Mucosa of stomach (tissue), 1 donor: ENCODE measurements around the gene CREB3L4.

ENCODE experiments used
- H3K27me3 ChIP-seq: one replicate; pipeline ENCODE4 v1.7.0; 2013; ENCODE audit warnings: mild to moderate bottlenecking, low read length; ENCODE audit not compliant: control insufficient read depth, insufficient read depth
- H3K36me3 ChIP-seq: one replicate; pipeline ENCODE4 v1.7.0; 2013; ENCODE audit warnings: low read length; ENCODE audit not compliant: control insufficient read depth, insufficient read depth
- H3K4me1 ChIP-seq: one replicate; pipeline ENCODE4 v1.7.0; 2013; ENCODE audit warnings: mild to moderate bottlenecking, low read length; ENCODE audit not compliant: control insufficient read depth, insufficient read depth
- H3K4me3 ChIP-seq: one replicate; pipeline ENCODE4 v1.7.0; 2013; ENCODE audit warnings: low read length
- H3K9ac ChIP-seq: one replicate; pipeline ENCODE4 v1.7.0; 2013; ENCODE audit warnings: mild to moderate bottlenecking, low read length, moderate library complexity
- H3K9me3 ChIP-seq: one replicate; pipeline ENCODE4 v1.7.0; 2013; ENCODE audit warnings: mild to moderate bottlenecking, low read length, moderate library complexity; ENCODE audit not compliant: control insufficient read depth
- donor health status: Pancreatic carcinoma.

The CREB3L4 gene

GRCh38 chr1:153929981-153930948, 37.4 kb upstream of the CREB3L4 start:
- H3K27me3 ChIP-seq: no peaks in the 10 kb centered on the region
- H3K36me3 ChIP-seq: no peaks in the 10 kb centered on the region
- H3K9me3 ChIP-seq: no peaks in the 10 kb centered on the region
- H3K4me1 ChIP-seq: no peaks in the 10 kb centered on the region
- no peak overlapping the region for H3K4me3 ChIP-seq
- no peak overlapping the region for H3K9ac ChIP-seq

- Histone ChIP-seq H3K36me3 (peaks cover 18% of the 10 kb centered on the region), H3K9ac (no peak overlapping the region), H3K27me3 (no peaks in the 10 kb centered on the region), H3K4me1 (no peaks in the 10 kb centered on the region), H3K9me3 (no peaks in the 10 kb centered on the region), H3K4me3 (no peak overlapping the region)
These were observed 35.3 kb upstream of the CREB3L4 start for GRCh38 chr1:153932156-153933131.

- no peaks in the 10 kb centered on the region for H3K27me3 ChIP-seq
- H3K4me3 ChIP-seq: no peak overlapping the region
- peaks cover 18% of the 10 kb centered on the region for H3K36me3 ChIP-seq
- H3K9ac ChIP-seq: no peak overlapping the region
- no peaks in the 10 kb centered on the region for H3K9me3 ChIP-seq
- H3K4me1 ChIP-seq: no peaks in the 10 kb centered on the region
These were observed 34.3 kb upstream of the CREB3L4 start for GRCh38 chr1:153933430-153933829.

DNA sequence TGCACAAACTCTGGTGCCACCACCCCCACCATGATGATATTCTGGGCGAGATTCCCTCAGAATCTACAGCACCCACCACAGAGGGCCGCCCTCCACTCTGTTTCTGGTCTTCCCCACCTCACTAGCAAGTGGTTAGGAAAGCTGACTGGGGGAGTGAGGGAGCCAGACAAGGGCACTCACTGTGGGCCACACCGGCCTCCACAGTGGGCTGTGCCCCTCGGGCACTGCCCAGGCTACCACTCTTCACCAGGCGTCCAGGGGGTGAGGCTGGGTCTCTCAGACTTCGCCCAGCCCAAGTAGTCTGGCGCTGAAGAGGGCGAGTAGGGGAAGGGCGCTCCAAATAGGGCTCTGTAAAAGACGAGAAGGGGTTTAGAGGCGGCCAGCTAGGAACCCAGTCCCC, 33.7 kb upstream of the CREB3L4 start:
- Histone ChIP-seq H3K9me3 (no peaks in the 10 kb centered on the region), H3K36me3 (peaks cover 18% of the 10 kb centered on the region), H3K4me1 (no peaks in the 10 kb centered on the region), H3K9ac (no peak overlapping the region), H3K4me3 (no peak overlapping the region), H3K27me3 (no peaks in the 10 kb centered on the region)

DNA sequence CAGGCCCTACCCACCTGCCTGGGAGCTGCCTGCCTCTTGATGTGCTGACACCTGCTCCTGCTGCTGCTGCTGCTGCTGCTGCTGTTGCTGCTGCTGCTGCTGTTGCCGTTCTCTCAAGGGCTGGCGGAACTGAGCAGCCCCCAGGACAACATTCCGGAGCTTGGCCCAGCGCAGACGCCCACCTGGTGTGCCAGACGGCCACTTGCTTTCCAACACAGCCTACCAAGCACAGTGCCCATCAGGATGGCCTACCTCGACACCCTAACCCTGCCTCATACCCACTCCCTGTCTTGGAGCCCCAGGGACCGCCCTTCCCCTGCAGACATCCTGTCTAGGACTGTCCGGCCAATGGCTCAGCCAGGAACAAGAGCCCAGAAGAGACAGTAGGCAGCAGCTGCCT, 33.0 kb upstream of the CREB3L4 start:
- H3K27me3 ChIP-seq: no peaks in the 10 kb centered on the region
- no peak overlapping the region for H3K4me3 ChIP-seq
- H3K4me1 ChIP-seq: no peaks in the 10 kb centered on the region
- H3K36me3 ChIP-seq: peaks cover 18% of the 10 kb centered on the region
- H3K9ac ChIP-seq: no peak overlapping the region
- H3K9me3 ChIP-seq: no peaks in the 10 kb centered on the region

- Histone ChIP-seq H3K27me3 (no peaks in the 10 kb centered on the region), H3K9ac (no peak overlapping the region), H3K9me3 (no peaks in the 10 kb centered on the region), H3K36me3 (peaks cover 18% of the 10 kb centered on the region), H3K4me3 (no peak overlapping the region), H3K4me1 (no peaks in the 10 kb centered on the region)
These were observed 31.5 kb upstream of the CREB3L4 start for GRCh38 chr1:153936011-153936802.

DNA sequence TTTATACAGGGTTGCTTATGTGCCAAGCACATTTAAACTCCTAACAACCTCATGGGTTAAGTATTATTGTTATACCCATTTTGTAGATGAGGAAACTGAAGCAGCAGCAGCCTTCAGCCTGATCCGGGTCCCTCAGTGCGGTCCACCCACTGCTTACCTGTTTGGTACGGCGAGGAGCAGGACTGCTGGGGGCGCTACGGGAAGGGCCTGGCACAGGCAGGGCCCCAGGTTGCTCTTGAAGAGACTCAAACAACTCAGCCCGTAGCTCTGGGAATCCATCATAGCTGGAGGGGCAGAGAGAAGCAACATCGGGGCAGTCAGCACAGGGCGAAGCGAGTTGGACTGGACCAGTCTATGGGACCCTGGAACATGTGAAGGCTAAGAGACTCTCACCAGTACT, 30.4 kb upstream of the CREB3L4 start:
- no peaks in the 10 kb centered on the region for H3K4me1 ChIP-seq
- H3K27me3 ChIP-seq: no peaks in the 10 kb centered on the region
- no peaks in the 10 kb centered on the region for H3K9me3 ChIP-seq
- H3K4me3 ChIP-seq: no peak overlapping the region
- peaks cover 18% of the 10 kb centered on the region for H3K36me3 ChIP-seq
- H3K9ac ChIP-seq: no peak overlapping the region

GRCh38 chr1:153938996-153939395, 28.7 kb upstream of the CREB3L4 start:
- no peaks in the 10 kb centered on the region for H3K4me1 ChIP-seq
- H3K4me3 ChIP-seq: no peak overlapping the region
- no peaks in the 10 kb centered on the region for H3K9me3 ChIP-seq
- no peaks in the 10 kb centered on the region for H3K27me3 ChIP-seq
- peaks cover 18% of the 10 kb centered on the region for H3K36me3 ChIP-seq
- H3K9ac ChIP-seq: no peak overlapping the region

DNA sequence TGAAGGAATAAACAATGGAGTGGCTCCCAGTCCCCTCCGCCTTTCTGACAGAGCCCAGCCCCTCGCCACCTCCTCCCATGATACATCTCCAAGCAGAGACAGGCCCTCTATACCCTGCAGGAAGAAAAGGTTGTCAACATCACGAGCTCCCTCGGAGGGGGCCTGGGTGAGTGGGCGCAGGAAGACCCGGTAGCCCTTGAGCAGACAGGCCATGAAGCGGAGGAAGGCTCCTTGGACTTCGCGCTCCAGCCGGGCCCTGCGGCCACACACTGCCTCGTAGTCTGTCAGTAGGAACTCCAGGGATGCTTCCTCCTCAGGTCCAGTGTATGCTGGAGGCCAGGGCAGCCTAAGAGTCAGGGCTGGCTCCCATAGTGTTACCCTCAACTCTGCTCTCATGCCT, 28.2 kb upstream of the CREB3L4 start:
- H3K9ac ChIP-seq: no peak overlapping the region
- no peaks in the 10 kb centered on the region for H3K27me3 ChIP-seq
- H3K36me3 ChIP-seq: peaks cover 18% of the 10 kb centered on the region
- H3K4me3 ChIP-seq: no peak overlapping the region
- H3K9me3 ChIP-seq: no peaks in the 10 kb centered on the region
- H3K4me1 ChIP-seq: peaks cover 1% of the 10 kb centered on the region

DNA sequence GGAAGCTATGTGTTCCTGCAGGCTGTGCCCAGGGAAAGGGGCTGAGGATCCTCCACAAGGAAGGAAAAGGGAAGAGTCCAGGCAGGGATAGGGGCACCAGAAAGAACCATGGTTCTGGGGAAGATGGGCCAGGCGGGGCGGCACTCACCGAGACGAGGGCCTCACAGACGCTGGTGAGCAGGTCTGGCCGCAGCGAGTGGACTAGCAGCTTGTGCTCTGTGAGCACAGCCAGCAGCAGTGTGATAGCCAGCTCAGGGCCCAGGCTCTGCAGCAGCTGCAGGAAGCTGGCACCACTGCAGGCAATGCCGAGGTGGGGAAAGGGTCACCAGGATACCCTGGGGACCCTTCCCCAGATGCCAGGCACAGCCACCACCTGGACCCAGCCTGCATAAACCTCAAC, 26.9 kb upstream of the CREB3L4 start:
- Histone ChIP-seq H3K9ac (no peak overlapping the region), H3K36me3 (peaks cover 15% of the 10 kb centered on the region), H3K4me3 (no peak overlapping the region), H3K27me3 (no peaks in the 10 kb centered on the region), H3K9me3 (no peaks in the 10 kb centered on the region), H3K4me1 (peaks cover 13% of the 10 kb centered on the region)

- no peak overlapping the region for H3K4me3 ChIP-seq
- H3K27me3 ChIP-seq: no peaks in the 10 kb centered on the region
- H3K4me1 ChIP-seq: peaks cover 18% of the 10 kb centered on the region
- H3K9me3 ChIP-seq: no peaks in the 10 kb centered on the region
- H3K9ac ChIP-seq: no peak overlapping the region
- H3K36me3 ChIP-seq: peaks cover 3% of the 10 kb centered on the region
These were observed 25.6 kb upstream of the CREB3L4 start for GRCh38 chr1:153941826-153942725.
